Neural cell (in vitro differentiated cells): ENCODE data around the gene MYO1G. TPM values are rescaled to one million over a fixed set of nuclear protein-coding genes. Genes with fewer than 3 reads are reported as not detected.

Experiments
- H2AFZ ChIP-seq: fragments of 200-600, 300-800 bp; sonication (generic), shearing (Covaris generic); 2 replicates; pipeline ENCODE4 v1.6.0; 2014; ENCODE audit warnings: low read depth, mild to moderate bottlenecking, antibody characterized with exemption, low read length, moderate library complexity
- H3F3A ChIP-seq: fragments of 200-600 bp; shearing (Covaris generic); 2 replicates; pipeline ENCODE4 v1.6.1; 2016; ENCODE audit warnings: mild to moderate bottlenecking, moderate library complexity, mixed read lengths, antibody characterized with exemption, low read length; ENCODE audit not compliant: insufficient read depth, poor library complexity, severe bottlenecking
- H3K27ac ChIP-seq: fragments of 200-600, 300-800 bp; sonication (generic), shearing (Covaris generic); 2 replicates; pipeline ENCODE4 v1.5.1; 2014; ENCODE audit warnings: mild to moderate bottlenecking, low read length, moderate library complexity
- H3K27me3 ChIP-seq: fragments of 300-800, 200-600 bp; sonication (generic), shearing (Covaris generic); 2 replicates; pipeline ENCODE4 v1.6.0; 2014; ENCODE audit warnings: mild to moderate bottlenecking, low read depth, low read length, moderate library complexity; ENCODE audit not compliant: insufficient read depth
- H3K36me3 ChIP-seq: fragments of 300-800, 200-600 bp; sonication (generic), shearing (Covaris generic); 2 replicates; pipeline ENCODE4 v1.5.1; 2014; ENCODE audit warnings: mild to moderate bottlenecking, antibody characterized with exemption, low read length, moderate library complexity; ENCODE audit not compliant: insufficient read depth
- H3K4me2 ChIP-seq: fragments of 300-800, 200-600 bp; sonication (generic), shearing (Covaris generic); 2 replicates; pipeline ENCODE4 v1.6.0; 2014; ENCODE audit warnings: mild to moderate bottlenecking, low read length
- H3K4me3 ChIP-seq: fragments of 300-800, 200-600 bp; sonication (generic), shearing (Covaris generic); 2 replicates; pipeline ENCODE4 v1.5.1; 2014; ENCODE audit warnings: mild to moderate bottlenecking, low read length, moderate library complexity
- H3K79me2 ChIP-seq: fragments of 200-600 bp; shearing (Covaris generic); replicated peaks from 2 replicates; pipeline ENCODE4 v1.6.0; 2014; ENCODE audit warnings: mild to moderate bottlenecking, low read length, moderate library complexity; ENCODE audit not compliant: insufficient read depth
- H3K9ac ChIP-seq: fragments of 300-800, 200-600 bp; sonication (generic), shearing (Covaris generic); 2 replicates; pipeline ENCODE4 v1.6.1; 2016; ENCODE audit warnings: mild to moderate bottlenecking, low read length, mixed read lengths
- H3K9me2 ChIP-seq: fragments of 200-600 bp; shearing (Covaris generic); 2 replicates; pipeline ENCODE4 v1.6.1; 2016; ENCODE audit warnings: mild to moderate bottlenecking, low read length, mixed read lengths; ENCODE audit not compliant: insufficient read depth
- H3K9me3 ChIP-seq: fragments of 200-600, 300-800 bp; sonication (generic), shearing (Covaris generic); 2 replicates; pipeline ENCODE4 v1.6.1; 2016; ENCODE audit warnings: mild to moderate bottlenecking, mixed run types, low read length, moderate library complexity, mixed read lengths
- H4K20me1 ChIP-seq: fragments of 200-600 bp; shearing (Covaris generic); 2 replicates; pipeline ENCODE4 v1.6.1; 2016; ENCODE audit warnings: mild to moderate bottlenecking, mixed run types; ENCODE audit not compliant: insufficient read depth
- CTCF ChIP-seq: fragments of 450-650 bp; IDR thresholded peaks from 2 replicates; pipeline ENCODE4 v1.5.1; 2014; ENCODE audit warnings: antibody characterized with exemption, mild to moderate bottlenecking, moderate library complexity; ENCODE audit not compliant: poor library complexity, severe bottlenecking
- EP300 ChIP-seq: fragments of 450-650 bp; conservative IDR thresholded peaks from 2 replicates; pipeline ENCODE4 v1.6.1; 2014; ENCODE audit warnings: antibody characterized with exemption, mild to moderate bottlenecking, moderate library complexity; ENCODE audit not compliant: poor library complexity, severe bottlenecking
- EZH2 ChIP-seq: fragments of 200-600, 300-800 bp; shearing (Covaris generic), sonication (generic); IDR thresholded peaks from 2 replicates; pipeline ENCODE4 v1.6.1; 2014; ENCODE audit warnings: antibody characterized with exemption, low read length, borderline replicate concordance, mild to moderate bottlenecking; ENCODE audit not compliant: insufficient read depth, poor library complexity, severe bottlenecking
- MXI1 ChIP-seq: fragments of 450-650 bp; conservative IDR thresholded peaks from 2 replicates; pipeline ENCODE4 v1.6.1; 2014; ENCODE audit warnings: antibody characterized with exemption, mild to moderate bottlenecking; ENCODE audit not compliant: poor library complexity, severe bottlenecking
- POLR2AphosphoS5 ChIP-seq: IDR thresholded peaks from 2 replicates; pipeline ENCODE4 v1.6.1; 2012
- RAD21 ChIP-seq: fragments of 450-650 bp; conservative IDR thresholded peaks from 2 replicates; pipeline ENCODE4 v1.6.1; 2014; ENCODE audit warnings: antibody characterized with exemption, mild to moderate bottlenecking, moderate library complexity
- REST ChIP-seq: IDR thresholded peaks from 2 replicates; pipeline ENCODE4 v1.6.1; 2012; ENCODE audit warnings: borderline replicate concordance
- SMC3 ChIP-seq: fragments of 450-650 bp; conservative IDR thresholded peaks from 2 replicates; pipeline ENCODE4 v1.6.1; 2014; ENCODE audit warnings: antibody characterized with exemption, mild to moderate bottlenecking, moderate library complexity; ENCODE audit not compliant: poor library complexity
- TAF1 ChIP-seq: IDR thresholded peaks from 2 replicates; pipeline ENCODE4 v1.6.1; 2012; ENCODE audit warnings: low read depth
- polyA plus RNA-seq: library from polyadenylated mRNA; depleted of rRNA; stranded (reverse); fragments of >200 nt; gene quantifications from 2 replicates; pipeline ENCODE4 v1.2.3, GENCODE V29; 2014

The MYO1G gene
- polyA plus RNA-seq, 1 donor from 2014 or later, result 0.38 TPM

DNA sequence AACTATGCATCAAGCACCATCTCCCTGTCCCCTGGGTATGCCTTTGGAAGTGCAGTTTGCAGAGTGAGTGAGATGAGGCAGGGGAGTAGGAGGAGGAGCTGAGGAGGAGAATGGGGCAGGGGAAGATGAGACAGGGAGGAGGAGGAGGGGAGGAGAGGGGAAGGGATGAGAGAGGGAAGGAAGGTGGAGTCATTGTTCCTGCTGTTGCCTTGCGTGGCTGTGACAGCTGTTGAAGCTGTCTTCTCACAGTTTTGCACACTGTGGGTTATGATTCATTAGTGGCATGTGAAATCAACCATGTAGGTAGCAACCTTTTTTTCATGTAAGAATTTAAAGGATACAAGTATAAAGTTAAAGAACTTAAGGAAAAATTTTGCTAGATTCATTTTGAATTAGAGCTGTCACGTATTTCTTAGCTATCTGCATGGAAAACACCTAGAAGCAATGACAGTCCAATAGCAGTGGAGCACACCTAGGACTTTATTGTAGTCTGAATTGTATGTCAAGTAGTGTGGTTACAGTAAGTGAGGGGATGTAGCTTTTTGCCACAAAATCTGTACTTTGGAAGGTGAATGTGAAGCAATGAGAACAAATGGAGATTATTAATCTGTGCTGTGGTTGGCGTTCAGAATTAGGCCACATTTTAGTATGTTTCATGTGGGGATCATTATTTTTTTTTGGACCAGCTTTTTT, 42.9 kb upstream of the MYO1G start:
- TF ChIP-seq EP300 (no peak), MXI1 (no peak)
- Histone ChIP-seq H3K36me3 (no peaks in the 10 kb centered on the region), H4K20me1 (no peaks in the 10 kb centered on the region), H3K9me2 (no peaks in the 10 kb centered on the region), H3K4me2 (no peak overlapping the region), H3K9me3 (no peaks in the 10 kb centered on the region), H3K27ac (no peak overlapping the region), H3K9ac (no peak overlapping the region), H2AFZ (no peak overlapping the region), H3K79me2 (peaks cover 2% of the 10 kb centered on the region), H3K27me3 (no peaks in the 10 kb centered on the region), H3F3A (no peaks in the 10 kb centered on the region), H3K4me3 (no peak overlapping the region)

DNA sequence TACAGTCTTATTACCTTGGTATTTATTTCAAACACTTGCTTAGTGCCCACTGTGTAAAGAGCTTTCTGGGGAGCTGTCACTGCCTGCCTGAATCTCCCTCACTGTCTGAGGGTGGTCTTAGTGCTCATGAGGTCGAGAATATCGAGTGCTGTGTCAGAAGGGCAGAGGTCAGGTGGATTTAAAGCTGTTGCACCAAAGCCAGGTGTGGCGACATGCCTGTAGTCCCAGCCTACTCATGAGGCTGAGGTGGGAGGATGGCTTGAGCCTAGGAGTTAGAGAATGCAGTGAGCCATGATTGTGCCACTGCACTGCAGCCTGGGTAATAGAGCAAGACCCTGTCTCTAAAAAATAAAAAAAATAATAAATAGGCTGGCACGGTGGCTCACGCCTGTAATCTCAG, 42.1 kb upstream of the MYO1G start:
- Histone ChIP-seq H3K9ac (no peak overlapping the region), H3K79me2 (peaks cover 2% of the 10 kb centered on the region), H3F3A (no peaks in the 10 kb centered on the region), H3K27me3 (no peaks in the 10 kb centered on the region), H4K20me1 (no peaks in the 10 kb centered on the region), H3K27ac (no peak overlapping the region), H3K4me3 (no peak overlapping the region), H3K36me3 (no peaks in the 10 kb centered on the region), H3K9me2 (no peaks in the 10 kb centered on the region), H2AFZ (no peak overlapping the region), H3K4me2 (no peak overlapping the region), H3K9me3 (no peaks in the 10 kb centered on the region)
- TF ChIP-seq EZH2, result no peak
- no peak for TF ChIP-seq SMC3
- no peak for TF ChIP-seq MXI1
- no peak for TF ChIP-seq REST
- no peak for TF ChIP-seq POLR2AphosphoS5
- TF ChIP-seq TAF1, result no peak
- no peak for TF ChIP-seq EP300
- no peak for TF ChIP-seq CTCF
- TF ChIP-seq RAD21, result no peak
